Measurements from ENCODE around the gene ZBTB4. TPM values are rescaled to one million over a fixed set of nuclear protein-coding genes. Genes with fewer than 3 reads are reported as not detected.
"Not testable (repeated sequence)": the region's sequence is repeated elsewhere in the genome, so short reads cannot be mapped to it uniquely, and the experiment has no call there.

Gene ZBTB4
- total RNA-seq, 1 experiment from 2014 or later, result 15.3 TPM

- no peak for DNase-seq (ENCODE audit: extremely low read depth, low read depth)
These were observed 16.5 kb upstream of the ZBTB4 start for GRCh38 chr17:7495906-7496434.

DNA sequence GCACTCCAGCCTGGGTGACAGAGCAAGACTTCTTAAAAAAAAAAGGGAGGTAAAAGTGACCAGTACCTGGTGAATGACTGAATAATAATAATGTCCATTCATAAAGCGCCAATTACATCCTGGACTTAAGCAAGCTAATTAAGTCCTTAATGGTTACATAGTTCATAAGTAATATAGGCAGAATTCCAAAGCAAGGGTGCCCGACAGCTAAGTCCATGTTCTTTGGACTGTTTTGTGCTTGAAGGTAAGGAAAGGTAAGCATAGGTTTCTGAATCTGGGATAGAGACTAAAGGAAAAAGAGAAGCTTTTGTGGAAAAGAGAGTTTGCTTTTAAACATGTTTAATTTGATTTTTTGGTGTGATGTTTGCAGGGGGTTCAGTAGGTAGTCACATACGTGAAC is 14.5 kb upstream of the ZBTB4 start:
- DNase-seq (ENCODE audit: extremely low read depth, low read depth), result no peak

GRCh38 chr17:7491583-7491982 is 12.2 kb upstream of the ZBTB4 start:
- DNase-seq (ENCODE audit: extremely low read depth, low read depth), result no peak

DNA sequence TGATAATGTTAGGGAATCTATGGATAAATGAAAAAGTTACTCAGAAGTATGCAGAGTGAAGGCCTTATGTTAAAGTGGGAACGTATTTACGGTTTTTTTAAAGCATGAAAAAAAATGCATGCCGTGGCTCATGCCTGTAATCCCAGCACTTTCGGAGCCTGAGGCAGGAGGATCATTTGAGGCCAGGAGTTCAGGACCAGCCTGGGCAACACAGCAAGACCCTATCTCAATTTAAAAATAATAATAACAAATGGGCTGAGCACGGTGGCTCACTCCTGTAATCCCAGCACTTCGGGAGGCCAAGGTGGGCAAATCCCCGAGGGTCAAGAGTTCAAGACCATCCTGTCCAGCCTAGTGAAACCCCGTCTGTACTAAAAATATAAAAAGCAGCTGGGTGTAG is 10.7 kb upstream of the ZBTB4 start:
- DNase-seq (ENCODE audit: extremely low read depth, low read depth), result no peak

DNA sequence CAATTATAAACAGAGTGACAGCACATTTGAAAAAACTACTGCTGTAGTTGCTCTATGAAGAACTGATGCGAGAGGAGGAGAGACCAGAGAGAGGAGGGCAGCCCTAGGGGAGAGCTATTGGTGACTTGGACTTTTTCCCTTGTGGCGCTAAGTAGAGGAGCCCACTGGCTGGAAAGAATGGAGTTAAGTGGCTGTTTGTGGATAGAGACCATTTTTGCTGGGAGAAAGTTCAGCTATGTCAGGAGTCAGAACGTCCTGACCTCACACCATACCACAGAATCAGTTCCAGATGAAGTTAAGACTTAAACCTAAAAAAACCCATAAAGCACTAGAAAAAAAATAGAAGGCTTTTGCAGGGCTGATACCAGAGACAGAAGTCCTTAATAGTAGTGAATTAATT is 6.8 kb upstream of the ZBTB4 start:
- no peak for DNase-seq (ENCODE audit: extremely low read depth, low read depth)

- no peak for DNase-seq (ENCODE audit: extremely low read depth, low read depth)
These were observed 5.5 kb upstream of the ZBTB4 start for GRCh38 chr17:7484919-7485377.

DNA sequence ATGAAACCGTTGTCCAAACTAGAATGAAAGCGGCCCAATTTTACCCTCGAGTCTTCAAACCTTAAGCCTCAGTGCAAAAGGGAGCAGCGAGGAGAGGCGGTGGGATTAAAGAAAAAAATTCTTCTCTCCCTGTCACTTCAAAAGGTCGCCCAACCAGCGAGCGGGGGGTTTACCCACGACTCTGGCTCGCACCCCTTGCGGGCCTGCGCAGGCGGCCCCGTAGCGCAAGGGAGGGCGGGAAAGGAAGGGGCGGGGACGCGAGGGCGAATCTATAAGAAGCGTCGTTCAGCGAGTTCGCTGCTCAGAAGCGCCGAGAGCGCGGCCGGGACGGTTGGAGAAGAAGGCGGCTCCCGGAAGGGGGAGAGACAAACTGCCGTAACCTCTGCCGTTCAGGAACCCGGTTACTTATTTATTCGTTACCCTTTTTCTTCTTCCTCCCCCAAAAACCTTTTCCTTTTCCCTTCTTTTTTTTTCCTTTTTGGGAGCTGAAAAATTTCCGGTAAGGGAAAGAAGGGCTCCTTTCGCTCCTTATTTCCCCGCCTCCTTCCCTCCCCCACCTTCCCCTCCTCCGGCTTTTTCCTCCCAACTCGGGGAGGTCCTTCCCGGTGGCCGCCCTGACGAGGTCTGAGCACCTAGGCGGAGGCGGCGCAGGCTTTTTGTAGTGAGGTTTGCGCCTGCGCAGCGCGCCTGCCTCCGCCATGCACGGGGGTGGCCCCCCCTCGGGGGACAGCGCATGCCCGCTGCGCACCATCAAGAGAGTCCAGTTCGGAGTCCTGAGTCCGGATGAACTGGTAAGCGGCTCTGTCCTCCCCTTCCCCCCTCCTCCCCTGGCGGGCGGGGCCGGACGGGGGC is 4.9 kb upstream of the ZBTB4 start, which contains the start of gene POLR2A:
Gene POLR2A, plus strand, starts transcription at position 300 of the 852 bp plus-strand sequence.
- DNase-seq (ENCODE audit: extremely low read depth, low read depth), result peak; percentile 98

- DNase-seq (ENCODE audit: extremely low read depth, low read depth), result peak; percentile 91
These were observed 4.0 kb upstream of the ZBTB4 start for GRCh38 chr17:7483255-7484066.

DNA sequence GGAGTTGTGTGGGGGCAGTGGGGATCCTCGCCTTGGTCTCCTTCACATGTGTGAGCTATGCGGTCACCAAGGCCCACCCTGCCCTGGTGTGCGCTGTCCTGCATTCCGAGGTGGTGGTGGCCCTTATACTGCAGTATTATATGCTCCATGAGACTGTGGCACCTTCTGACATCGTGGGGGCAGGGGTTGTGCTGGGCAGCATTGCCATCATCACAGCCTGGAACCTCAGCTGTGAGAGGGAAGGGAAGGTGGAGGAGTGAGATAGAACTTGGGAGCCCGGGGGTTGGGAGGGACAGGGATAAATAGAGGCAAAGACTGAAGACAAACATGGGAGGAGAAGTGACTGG is 3.3 kb upstream of the ZBTB4 start:
- not testable (repeated sequence) for DNase-seq (ENCODE audit: extremely low read depth, low read depth)

- not testable (repeated sequence) for DNase-seq (ENCODE audit: extremely low read depth, low read depth)
These were observed 2.7 kb upstream of the ZBTB4 start for GRCh38 chr17:7481842-7482741.

DNA sequence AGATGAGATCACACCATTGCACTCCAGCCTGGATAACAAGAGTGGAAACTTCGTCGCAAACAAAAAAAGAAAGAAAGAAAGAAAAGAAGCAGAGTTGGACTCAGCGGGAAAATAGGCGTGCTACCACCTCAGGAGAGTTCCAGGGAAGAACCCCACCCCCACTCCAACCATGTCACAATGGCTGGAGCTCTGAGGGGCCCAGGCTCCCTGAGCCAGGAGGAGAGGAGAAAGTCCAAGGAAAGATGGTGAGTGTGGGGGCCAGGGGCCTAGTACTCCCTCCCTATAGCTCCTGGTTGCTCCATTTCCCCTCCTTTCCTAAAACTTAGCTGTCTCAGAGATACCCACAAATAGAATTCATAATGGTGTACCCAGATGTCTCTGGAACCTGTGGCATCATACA is 1.8 kb upstream of the ZBTB4 start, which contains the start of gene SLC35G6:
Gene SLC35G6, plus strand, starts transcription at position 172 of the 400 bp plus-strand sequence. Its CDS starts 71 bp downstream, at position 243.
- DNase-seq (ENCODE audit: extremely low read depth, low read depth), result not testable (repeated sequence)

- no peak for DNase-seq (ENCODE audit: extremely low read depth, low read depth)
These were observed 606 bp upstream of the ZBTB4 start for GRCh38 chr17:7480089-7480384.

DNA sequence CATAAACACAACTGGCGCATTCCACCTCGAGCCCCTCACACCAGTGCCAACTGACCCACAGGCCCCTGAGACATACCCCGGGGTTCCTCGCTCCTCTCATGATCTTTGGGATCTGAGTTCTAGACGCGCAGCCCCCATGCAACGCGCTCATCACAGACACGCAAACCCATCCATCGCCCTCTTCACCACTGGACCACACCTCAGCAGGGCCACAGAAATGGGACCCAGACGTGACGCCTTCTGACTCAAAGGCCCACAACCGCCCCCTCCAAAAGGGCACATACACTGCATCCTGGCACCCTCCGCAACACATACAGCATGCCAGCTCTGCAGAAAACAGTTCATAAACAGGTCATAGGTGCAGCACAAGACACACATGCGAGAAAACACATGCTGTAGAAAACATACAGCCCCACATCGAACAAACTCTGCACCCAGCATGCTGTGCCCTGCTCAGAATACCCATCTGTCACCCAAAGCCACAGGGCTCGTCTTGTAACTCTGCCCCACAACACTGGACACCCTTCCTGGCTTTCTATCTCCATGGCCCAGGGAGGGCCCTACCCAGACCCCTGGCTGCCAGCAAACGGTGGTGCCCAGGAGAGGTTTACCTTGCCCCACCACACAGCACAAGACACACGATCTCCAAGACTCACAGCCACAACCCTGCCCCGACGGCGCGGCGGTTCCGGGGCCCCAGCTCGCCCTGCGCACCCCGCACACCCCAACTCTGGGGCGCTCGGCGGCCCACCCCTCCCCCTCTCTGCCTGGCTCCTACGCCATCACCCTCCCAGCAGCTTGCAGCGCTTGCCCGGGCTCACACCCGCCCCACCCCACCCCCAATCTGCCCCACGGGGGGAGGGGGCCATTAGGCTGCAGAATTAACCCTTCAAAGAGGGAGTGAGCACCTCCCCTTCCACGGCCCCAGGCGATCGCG is 887 bp downstream of the ZBTB4 start:
- DNase-seq (ENCODE audit: extremely low read depth, low read depth), result no peak

- DNase-seq (ENCODE audit: extremely low read depth, low read depth), result no peak
These were observed 1.8 kb downstream of the ZBTB4 start for GRCh38 chr17:7477392-7478275.

DNA sequence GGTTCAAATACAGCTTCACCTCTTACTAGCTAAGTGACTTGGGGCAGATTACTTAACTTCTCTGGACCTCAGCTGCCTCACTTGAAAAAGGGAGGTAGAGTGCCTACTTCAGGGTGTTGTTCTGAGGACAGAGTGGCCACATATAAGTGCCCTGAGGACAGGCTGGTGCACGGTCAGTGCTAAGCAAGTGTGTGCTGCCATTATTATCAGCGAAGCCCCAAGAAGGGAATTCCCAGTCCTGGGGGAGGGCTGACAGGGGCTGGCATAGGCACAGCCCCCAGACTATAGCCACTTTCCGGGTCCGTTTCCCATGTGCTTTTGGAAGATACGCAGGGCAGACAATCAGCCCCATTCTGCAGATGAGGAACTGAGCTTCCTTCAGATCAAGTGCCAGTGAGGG is 2.5 kb downstream of the ZBTB4 start:
- DNase-seq (ENCODE audit: extremely low read depth, low read depth), result no peak

GRCh38 chr17:7476494-7476893 is 2.9 kb downstream of the ZBTB4 start:
- DNase-seq (ENCODE audit: extremely low read depth, low read depth), result no peak

GRCh38 chr17:7475764-7476422 is 3.5 kb downstream of the ZBTB4 start:
- no peak for DNase-seq (ENCODE audit: extremely low read depth, low read depth)

GRCh38 chr17:7474767-7475166 is 4.7 kb downstream of the ZBTB4 start:
- not testable (repeated sequence) for DNase-seq (ENCODE audit: extremely low read depth, low read depth)

Measured in NCI-H460 (cell line).